T-helper 2 cell (primary cell): ENCODE measurements around the gene HDAC2.

Experiments
- DNase-seq, 5 experiments: peaks; one replicate each; pipeline versions ENCODE4 v3.0.0 to v3.0.0-alpha.2; 2012 to 2022

The HDAC2 gene

DNA sequence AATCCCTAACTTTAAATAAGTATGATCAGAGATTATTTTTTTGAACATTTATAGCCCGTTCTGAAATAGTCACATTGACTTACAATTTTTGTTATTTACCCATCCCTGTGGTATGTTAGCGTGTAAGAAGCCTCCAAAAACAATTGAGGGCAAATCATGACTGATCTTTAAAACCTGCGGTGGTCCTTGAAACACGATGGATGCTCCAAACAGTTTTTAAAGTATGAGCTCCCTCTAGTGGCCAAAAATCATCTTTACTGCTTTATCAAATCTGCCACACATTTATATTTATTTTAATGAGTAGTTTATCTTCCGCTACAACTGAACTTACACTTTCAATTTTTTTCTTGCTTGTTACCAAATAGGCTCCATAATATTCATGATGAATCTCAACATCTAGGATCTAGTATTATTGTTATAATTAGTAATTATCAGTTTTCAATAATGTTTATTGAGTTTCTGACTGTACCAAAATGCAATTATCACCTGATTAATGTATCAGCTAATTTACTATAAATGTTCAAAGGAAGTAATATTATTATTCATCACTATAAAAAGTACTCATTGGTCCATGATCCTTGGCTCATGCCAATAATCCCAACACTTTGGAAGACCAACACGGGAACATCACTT is 61.6 kb downstream of the HDAC2 start:
- DNase-seq = peak in 2 of 5 experiments; percentile 2 to 40

DNA sequence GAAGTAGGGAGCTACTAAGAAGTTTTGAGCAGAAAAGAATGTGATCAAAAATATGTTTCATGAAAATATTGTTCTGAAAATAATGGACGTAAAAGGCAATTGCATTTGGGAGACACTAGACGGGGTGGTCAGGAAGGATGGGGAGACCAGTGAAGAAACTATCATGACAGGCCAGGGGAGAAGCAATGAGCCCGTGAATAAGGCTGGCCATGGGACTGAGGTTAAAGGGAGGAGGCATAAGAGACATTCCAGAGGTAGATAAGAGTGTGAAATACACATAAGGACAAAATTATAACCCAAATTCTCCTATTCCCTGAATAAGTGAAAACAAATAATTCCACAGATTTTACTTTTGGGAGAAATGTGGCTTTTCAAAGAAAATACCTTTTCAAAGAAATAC is 62.1 kb downstream of the HDAC2 start:
- DNase-seq = no peak

DNA sequence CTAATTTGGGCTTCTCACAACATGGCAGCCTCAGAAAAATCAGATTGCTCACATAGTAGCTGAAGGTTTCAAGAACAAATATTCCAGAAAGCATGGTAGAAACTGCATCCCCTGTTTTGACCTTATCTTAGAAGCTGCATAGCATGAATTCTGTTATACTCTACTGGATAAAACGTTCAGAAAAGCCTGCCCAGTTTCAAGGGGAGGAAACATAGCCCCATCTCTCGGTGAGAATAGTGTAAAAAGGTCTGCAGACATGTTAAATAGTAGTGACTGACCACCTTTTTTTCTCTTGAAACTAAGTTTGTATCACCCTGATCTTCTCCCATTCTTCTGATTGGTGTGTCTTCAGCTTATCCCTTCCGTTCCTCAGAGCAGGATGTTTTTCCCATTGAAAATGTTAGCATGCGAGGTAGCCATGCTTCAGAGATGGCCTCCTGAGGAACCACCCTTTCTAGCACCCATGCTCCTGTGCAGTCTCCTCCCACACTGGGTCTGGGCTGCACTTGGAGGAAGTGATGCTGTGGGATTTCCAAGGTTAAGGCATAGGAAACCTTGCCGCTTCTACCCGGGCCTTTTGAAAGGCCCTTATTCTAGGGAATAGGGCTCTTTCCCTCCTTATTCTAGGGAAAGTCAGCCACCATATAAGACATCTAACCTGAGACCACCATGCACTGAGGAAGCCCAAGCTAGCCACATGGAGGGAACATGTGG is 63.7 kb downstream of the HDAC2 start:
- DNase-seq = no peak

DNA sequence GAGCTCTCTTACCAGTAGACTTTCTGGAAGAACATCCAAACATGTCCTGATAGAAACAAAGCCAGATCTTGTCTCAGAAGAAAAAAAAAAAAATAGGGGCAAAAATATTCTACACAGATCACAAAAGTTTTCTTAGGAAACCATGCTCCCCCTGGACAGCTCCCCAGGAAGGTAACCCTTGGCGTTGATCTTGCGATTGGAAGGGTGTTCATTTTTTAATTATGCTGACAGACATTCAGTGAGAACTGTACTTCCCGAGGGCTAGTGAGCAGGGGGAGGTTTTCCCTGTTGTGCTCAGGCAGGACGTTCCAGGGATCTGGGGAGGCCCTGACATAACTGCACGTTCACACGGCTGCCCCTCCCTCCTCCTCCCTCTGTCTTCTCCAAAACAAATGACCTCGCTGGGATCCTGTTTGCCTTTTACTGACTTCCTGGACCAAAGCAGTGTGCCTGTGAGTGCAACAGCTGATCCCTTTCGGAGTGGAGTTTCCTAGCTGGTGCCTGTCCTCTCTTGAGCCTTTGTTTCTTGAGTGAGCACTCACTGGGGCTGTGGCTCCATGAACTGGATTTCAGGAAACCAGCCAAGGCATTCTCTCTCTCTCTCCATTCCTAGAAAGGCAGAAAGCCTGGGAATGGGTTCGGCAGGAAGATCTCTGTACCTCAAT is 67.2 kb downstream of the HDAC2 start:
- DNase-seq = no peak

DNA sequence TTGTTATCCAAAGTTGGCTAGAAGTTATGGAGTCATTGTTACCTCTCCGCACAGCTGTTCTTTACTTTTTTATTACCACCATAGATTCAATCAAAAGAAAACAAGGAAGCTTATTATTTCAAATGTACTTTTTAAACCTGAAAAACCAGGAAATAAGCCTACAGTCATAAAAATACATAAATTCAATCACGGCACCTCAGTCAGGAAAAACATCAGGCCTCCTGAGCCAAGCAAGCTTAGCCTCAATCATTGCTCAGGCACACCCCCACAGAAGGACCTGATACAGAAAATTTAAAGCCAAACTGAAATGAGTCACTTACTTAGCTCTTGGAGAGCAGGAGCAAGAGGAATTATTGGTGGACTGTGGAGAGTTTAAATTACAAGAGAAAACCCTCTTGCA is 69.5 kb downstream of the HDAC2 start:
- DNase-seq = no peak

DNA sequence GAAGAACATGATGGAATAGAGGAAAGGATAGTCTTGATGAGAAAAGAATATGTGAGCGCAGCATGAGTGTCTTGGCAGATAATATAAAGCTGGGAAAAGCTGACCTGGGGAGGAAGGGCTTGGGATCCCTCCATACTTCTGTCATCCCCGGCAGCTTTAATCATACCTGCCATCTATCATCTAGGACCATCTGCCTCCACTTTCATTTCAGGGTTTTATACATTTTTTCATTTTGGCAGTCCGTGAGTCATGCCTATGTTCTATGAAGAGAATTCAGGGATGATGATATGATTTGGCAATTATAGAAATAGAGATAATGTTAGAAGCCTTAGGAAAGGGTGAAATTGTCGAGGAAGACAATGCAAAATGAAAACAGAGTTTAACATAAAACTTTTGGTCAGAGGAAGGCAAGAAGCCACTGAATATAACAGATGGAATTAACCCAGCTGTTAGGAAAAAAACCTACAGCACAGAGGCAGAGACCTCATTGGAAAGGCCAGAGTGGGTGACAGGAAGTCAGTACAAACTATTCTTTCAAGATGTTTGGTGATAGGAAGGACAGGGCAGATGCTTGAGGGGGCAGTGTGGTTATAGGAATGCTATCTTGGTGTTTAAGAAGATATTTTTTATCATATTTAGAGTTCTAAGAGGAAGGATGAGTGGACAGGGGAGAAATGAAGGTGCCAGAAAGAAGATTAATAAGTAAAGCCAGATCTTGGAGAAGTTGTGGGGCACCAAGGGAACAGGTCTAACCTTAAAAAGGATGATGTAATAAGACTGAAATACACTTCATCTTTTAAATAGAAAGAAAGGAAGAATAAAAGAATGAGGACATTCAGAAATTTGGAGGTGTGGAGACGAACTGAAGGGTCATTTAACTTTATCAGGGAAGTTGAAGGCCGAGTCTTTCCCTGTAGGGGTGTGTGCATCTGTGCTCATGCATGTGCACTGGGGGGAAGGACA is 76.0 kb downstream of the HDAC2 start:
- no peak for DNase-seq

DNA sequence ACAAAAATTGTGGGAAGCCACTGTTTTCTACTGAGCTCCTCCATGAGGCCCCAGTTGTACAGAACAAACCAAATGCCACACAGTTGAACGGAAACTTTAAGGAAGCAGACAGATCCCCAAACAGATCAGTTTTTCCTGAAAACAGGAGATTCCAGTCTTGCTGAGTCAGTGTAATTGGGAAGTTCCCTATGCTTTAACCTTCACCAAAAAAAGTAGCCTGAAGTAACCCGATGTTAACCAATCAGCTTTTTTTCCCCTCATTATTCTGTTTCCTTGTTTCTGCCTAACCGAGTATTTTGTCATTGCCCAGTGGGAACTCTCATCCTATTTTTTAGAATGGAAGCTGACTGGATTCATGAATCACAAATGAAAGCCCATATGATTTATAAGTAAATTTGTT is 77.1 kb downstream of the HDAC2 start:
- DNase-seq = no peak

DNA sequence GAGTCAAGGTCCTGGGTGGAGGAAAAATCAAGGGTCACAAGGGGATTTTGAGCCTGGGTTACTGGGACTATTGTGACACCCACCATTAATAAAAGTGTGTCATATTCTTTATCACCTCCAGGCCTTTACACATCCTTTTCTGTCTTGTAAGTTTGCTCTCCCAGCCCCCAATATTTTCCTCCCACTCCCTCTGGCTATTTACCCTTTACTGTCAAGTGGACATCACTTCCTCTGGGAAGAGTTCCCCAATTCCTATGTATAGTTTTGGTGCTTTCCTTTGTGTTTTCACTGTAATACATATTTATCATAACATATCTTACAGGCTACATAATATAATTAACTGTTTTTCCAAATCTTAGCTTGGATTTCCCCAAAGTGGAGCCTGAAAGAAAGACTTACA is 77.5 kb downstream of the HDAC2 start:
- no peak for DNase-seq

DNA sequence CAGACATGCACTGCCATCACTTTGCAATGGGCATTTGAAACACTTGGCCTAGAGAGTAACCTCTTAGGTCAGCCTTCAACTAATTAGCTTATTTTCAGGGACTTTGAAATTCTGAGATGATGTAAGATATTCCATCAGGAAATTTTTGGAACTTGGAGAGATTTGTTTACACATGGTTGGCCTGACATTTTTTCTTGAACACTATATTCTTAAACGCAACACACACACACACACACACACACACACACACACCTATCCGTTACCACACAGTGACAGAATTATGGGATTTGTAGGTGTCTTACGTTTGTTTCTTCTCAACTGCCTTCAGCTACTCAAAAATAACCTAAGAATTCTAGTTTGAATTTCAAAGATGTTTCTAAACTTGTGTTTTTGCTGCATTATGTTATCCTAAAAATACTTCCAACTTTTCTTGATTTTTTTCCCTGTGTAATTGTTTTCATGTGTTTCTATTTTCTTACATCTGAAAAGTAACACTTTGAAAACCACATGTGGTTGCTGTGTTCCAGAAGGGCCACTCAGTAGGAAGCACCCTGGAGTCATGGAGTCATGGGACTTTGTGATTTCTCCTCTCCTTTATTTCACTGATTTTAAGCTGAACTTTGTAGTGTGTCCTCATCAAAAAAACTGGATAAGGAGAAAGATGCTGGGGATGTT is 81.9 kb downstream of the HDAC2 start:
- DNase-seq = no peak

DNA sequence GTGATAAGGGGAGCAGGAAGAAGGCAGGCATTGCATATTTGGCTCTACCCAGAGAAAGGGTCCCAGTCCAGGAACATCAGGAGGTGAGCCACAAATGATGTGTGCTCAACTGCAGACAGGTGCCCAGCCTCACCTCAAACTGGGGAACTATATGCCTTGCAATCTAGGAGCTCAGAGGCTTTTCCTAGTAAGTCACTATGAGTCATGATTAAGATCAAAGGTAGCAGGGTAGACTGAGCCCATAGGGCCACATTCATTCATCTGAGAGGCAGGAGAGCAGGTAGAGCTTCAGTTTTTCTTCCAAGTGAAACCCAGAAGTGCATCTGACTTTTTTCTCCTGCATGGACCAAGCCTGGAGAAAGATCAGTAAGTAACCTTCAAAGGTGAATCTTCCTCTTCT is 82.5 kb downstream of the HDAC2 start:
- DNase-seq = no peak

DNA sequence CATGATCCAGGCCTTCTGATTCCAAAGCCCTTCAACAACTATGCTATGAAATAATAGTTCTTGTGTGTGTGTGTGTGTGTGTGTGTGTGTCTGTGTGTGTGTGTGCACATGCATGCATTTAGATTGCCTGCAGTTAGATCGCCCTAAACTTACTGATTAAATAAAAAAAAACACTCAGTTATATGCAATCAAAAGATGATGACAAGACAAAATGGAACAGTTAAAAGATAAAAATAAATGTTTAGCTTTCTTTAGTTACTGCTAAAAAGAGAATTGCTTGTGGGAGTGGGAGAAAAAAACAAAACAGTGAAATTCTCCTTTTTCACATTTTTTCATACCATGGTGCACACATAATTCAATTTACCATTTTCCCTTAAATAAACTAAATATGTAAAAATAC is 84.4 kb downstream of the HDAC2 start:
- DNase-seq = no peak

DNA sequence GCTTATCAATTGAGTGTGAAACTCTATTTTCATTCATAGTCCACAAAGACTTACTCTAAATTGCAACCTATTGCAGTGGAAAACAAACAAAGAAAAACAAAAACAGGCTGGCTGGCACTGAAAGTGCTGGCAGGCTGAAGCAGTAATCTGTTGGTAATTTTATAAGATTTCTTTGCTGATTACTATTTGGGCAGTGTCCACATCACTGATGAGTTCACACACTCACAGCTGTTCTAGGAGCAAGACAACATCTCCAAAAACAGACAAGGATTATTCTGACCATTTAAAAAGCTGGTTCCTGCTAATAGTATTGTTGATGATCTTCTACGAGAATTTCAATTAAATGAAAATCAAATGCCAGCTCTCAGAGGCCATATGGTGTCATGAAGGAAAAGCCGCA is 86.9 kb downstream of the HDAC2 start:
- no peak for DNase-seq
